GM12878 (cell line): ENCODE data around the gene VPS18. TPM values are rescaled to one million over a fixed set of nuclear protein-coding genes. Genes with fewer than 3 reads are reported as not detected.

ENCODE experiments used
- ATAC-seq: fragments of 200-7000 bp; cut with Tn5 transposase; 3 replicates; pipeline ENCODE4 v1.9.1; 2020; ENCODE audit warnings: mild to moderate bottlenecking, moderate library complexity
- Bru-seq: library from RNA; stranded (reverse); fragments of 400-500 nt; gene quantifications from one replicate; lab custom pipeline; 2021; lab: Mats Ljungman, UMichigan
- BruChase-seq, 2 experiments: library from RNA; stranded (reverse); fragments of 400-500 nt; gene quantifications; one replicate each; lab custom pipeline; 2021; lab: Mats Ljungman, UMichigan
- BruUV-seq: library from RNA; stranded (reverse); fragments of 400-500 nt; replicated peaks from 2 replicates; lab custom pipeline; 2021; lab: Mats Ljungman, UMichigan
- CTCF ChIA-PET: fragments of 300-600 bp; sonication (Branson Sonifier 250); formaldehyde crosslinking; extraction: SDS; loops from one replicate; lab custom pipeline; 2021; ENCODE audit warnings: inconsistent platforms; lab: Yijun Ruan, JAX
- POLR2A ChIA-PET: fragments of 350-600 bp; formaldehyde crosslinking; extraction: SDS; loops from one replicate; lab custom pipeline; 2021; ENCODE audit warnings: inconsistent platforms; lab: Charles Lee
- RAD21 ChIA-PET: fragments of 300-600 bp; sonication (Branson Sonifier 250); formaldehyde crosslinking; loops from one replicate; lab custom pipeline; 2023; ENCODE audit warnings: antibody characterized with exemption; ENCODE audit not compliant: unreplicated experiment; lab: Charles Lee
- SMC1A ChIA-PET: fragments of 300-600 bp; sonication (Branson Sonifier 250); formaldehyde crosslinking; loops from one replicate; lab custom pipeline; 2023; ENCODE audit not compliant: unreplicated experiment, uncharacterized antibody; lab: Charles Lee
- DNase-seq: peaks from one replicate; pipeline ENCODE4 v3.0.0-alpha.2; 2011; ENCODE audit warnings: low read depth, low spot score
- FAIRE-seq: peaks from 3 replicates; lab custom pipeline; 2011; peaks lifted over from hg19 to GRCh38; lab: Jason Lieb, UNC
- H2AFZ ChIP-seq: 2 replicates; pipeline ENCODE4 v1.6.0; 2011; ENCODE audit warnings: low read depth, low read length, control low read depth; ENCODE audit not compliant: control insufficient read depth
- H3K27ac ChIP-seq: 2 replicates; pipeline ENCODE4 v1.5.1; 2011; ENCODE audit warnings: control low read depth; ENCODE audit not compliant: control insufficient read depth, insufficient read depth
- H3K27me3 ChIP-seq, 2 experiments: replicated peaks in 1 of 2; 2 replicates each; pipeline versions ENCODE4 v1.6.0 to v1.6.1; 2011; ENCODE audit warnings: low read length in 1 of 2; ENCODE audit not compliant: control insufficient read depth in 2 of 2, insufficient read depth in 2 of 2
- H3K36me3 ChIP-seq, 2 experiments: 2 replicates each; pipeline ENCODE4 v1.5.1; 2011; ENCODE audit warnings: low read length in 1 of 2; ENCODE audit not compliant: control insufficient read depth in 2 of 2, insufficient read depth in 2 of 2
- H3K4me1 ChIP-seq: 2 replicates; pipeline ENCODE4 v1.6.1; 2011; ENCODE audit warnings: mild to moderate bottlenecking, low read length, moderate library complexity, mixed read lengths; ENCODE audit not compliant: control insufficient read depth, insufficient read depth
- H3K4me2 ChIP-seq: 2 replicates; pipeline ENCODE4 v1.6.0; 2011; ENCODE audit warnings: control low read depth; ENCODE audit not compliant: control insufficient read depth, insufficient read depth
- H3K4me3 ChIP-seq: fragments of 200-600 bp; sonication (generic); 2 replicates; pipeline ENCODE4 v1.5.1; 2016
- H3K79me2 ChIP-seq: 2 replicates; pipeline ENCODE4 v1.6.0; 2011; ENCODE audit warnings: low read length; ENCODE audit not compliant: control insufficient read depth, insufficient read depth
- H3K9ac ChIP-seq: 2 replicates; pipeline ENCODE4 v1.8.0; 2011; ENCODE audit warnings: low read length, control low read depth, mixed read lengths; ENCODE audit not compliant: control insufficient read depth, insufficient read depth
- H3K9me3 ChIP-seq: replicated peaks from 3 replicates; pipeline ENCODE4 v1.5.1; 2011; ENCODE audit warnings: mild to moderate bottlenecking, low read length; ENCODE audit not compliant: control insufficient read depth, insufficient read depth
- H4K20me1 ChIP-seq: 2 replicates; pipeline ENCODE4 v1.6.0; 2011; ENCODE audit not compliant: control insufficient read depth, insufficient read depth
- CBX3 ChIP-seq: fragments of 200-600 bp; sonication (generic); IDR thresholded peaks from 2 replicates; pipeline ENCODE4 v1.6.1; 2016; ENCODE audit warnings: low read depth, borderline replicate concordance
- MXI1 ChIP-seq: fragments of 150-350 bp; IDR thresholded peaks from 2 replicates; pipeline ENCODE4 v1.6.1; 2011; ENCODE audit warnings: low read depth, mild to moderate bottlenecking, inconsistent platforms, low read length, improper control_type of control experiment
- NFIC ChIP-seq: IDR thresholded peaks from 2 replicates; pipeline ENCODE4 v1.6.1; 2012; ENCODE audit warnings: low read depth, mild to moderate bottlenecking, inconsistent platforms, low read length, moderate library complexity
- WGBS: methylation state at CpG from one replicate; pipeline ENCODE4 v1.1.6; 2016; ENCODE audit warnings: low lambda C conversion rate; ENCODE audit not compliant: insufficient replicate concordance, insufficient coverage; ENCODE audit errors: missing lambda C conversion rate; 5-methylcytosine and 5-hydroxymethylcytosine counted together
- in situ Hi-C: fragments of 300-500 bp; cut with MboI; formaldehyde crosslinking; loops from 9 replicates; pipeline ENCODE4 v1.14.3; 2018; ENCODE audit warnings: mixed read lengths
- intact Hi-C: fragments of 100-400 bp; cut with micrococcal nuclease; formaldehyde crosslinking; loops from one replicate; pipeline ENCODE4 v1.14.2; 2022; ENCODE audit not compliant: unreplicated experiment
- long read RNA-seq, 2 experiments: library from polyadenylated mRNA; unstranded; transcript quantifications; one replicate each; pipeline ENCODE4 v2.0.0, GENCODE V29; 2019 to 2020
- polyA minus RNA-seq, 3 experiments: library from RNA; depleted of rRNA, polyadenylated mRNA; stranded (reverse); fragments of >200 nt; gene quantifications; 2 replicates each; pipeline ENCODE4 v1.2.3, GENCODE V29; 2011
- polyA plus RNA-seq, 11 experiments: library from polyadenylated mRNA; depleted of rRNA in 4 of 11; unstranded in 6 of 11; stranded (reverse) in 5 of 11; fragments of >200 nt; fragmentation: Nextera tagmentation in 4 of 11; fragmentation: Illumina TruSeq in 1 of 11; extraction: Ambion mirVana in 4 of 11; extraction: Trizol in 1 of 11; gene quantifications; 1 replicate in 1 of 11; 2 replicates in 10 of 11; pipeline versions ENCODE4 v1.2.1 to v1.2.3, GENCODE V29; 2011 to 2016; ENCODE audit warnings: inconsistent platforms in 2 of 11, missing spikeins in 2 of 11, low read depth in 1 of 11
- total RNA-seq, 4 experiments: library from RNA; depleted of rRNA in 3 of 4; stranded (reverse); fragments of >200 nt in 3 of 4; fragmentation: Illumina TruSeq in 1 of 4; extraction: Trizol in 1 of 4; gene quantifications; 2 replicates each; pipeline versions ENCODE4 v1.2.1 to v1.2.3, GENCODE V29; 2013 to 2021
- TF ChIP-seq, protein P1 (sequence below): fragments of 450-650 bp; IDR thresholded peaks from 2 replicates; pipeline ENCODE4 v1.6.1; 2017; ENCODE audit warnings: mild to moderate bottlenecking, low read depth, inconsistent platforms; ENCODE audit not compliant: poor library complexity, severe bottlenecking
- TF ChIP-seq, protein P2 (sequence below): fragments of 450-650 bp; IDR thresholded peaks from 2 replicates; pipeline ENCODE4 v1.6.1; 2017; ENCODE audit warnings: mild to moderate bottlenecking, moderate library complexity

The VPS18 gene, protein sequence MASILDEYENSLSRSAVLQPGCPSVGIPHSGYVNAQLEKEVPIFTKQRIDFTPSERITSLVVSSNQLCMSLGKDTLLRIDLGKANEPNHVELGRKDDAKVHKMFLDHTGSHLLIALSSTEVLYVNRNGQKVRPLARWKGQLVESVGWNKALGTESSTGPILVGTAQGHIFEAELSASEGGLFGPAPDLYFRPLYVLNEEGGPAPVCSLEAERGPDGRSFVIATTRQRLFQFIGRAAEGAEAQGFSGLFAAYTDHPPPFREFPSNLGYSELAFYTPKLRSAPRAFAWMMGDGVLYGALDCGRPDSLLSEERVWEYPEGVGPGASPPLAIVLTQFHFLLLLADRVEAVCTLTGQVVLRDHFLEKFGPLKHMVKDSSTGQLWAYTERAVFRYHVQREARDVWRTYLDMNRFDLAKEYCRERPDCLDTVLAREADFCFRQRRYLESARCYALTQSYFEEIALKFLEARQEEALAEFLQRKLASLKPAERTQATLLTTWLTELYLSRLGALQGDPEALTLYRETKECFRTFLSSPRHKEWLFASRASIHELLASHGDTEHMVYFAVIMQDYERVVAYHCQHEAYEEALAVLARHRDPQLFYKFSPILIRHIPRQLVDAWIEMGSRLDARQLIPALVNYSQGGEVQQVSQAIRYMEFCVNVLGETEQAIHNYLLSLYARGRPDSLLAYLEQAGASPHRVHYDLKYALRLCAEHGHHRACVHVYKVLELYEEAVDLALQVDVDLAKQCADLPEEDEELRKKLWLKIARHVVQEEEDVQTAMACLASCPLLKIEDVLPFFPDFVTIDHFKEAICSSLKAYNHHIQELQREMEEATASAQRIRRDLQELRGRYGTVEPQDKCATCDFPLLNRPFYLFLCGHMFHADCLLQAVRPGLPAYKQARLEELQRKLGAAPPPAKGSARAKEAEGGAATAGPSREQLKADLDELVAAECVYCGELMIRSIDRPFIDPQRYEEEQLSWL
- total RNA-seq (2013; cell fraction: nucleolus; rRNA removed), result 18.9 and 20.9 TPM in 2 replicates
- 18.3 and 18.5 TPM in 2 replicates for total RNA-seq (2014; rRNA removed)
- total RNA-seq (2014; rRNA removed; fragmentation: Illumina TruSeq; extraction: Trizol), result 9.0 and 10.0 TPM in 2 replicates
- total RNA-seq (2021), result 19.8 and 20.3 TPM in 2 replicates
- 5.9 TPM for polyA plus RNA-seq (2011; ENCODE audit: low read depth)
- polyA plus RNA-seq (2011; rRNA removed), result 4.3 and 9.7 TPM in 2 replicates
- 14.5 and 17.7 TPM in 2 replicates for polyA plus RNA-seq (2011; cell fraction: cytosol; rRNA removed)
- polyA plus RNA-seq (2011; cell fraction: nucleus; rRNA removed), result 18.8 and 21.0 TPM in 2 replicates
- polyA plus RNA-seq (2012), result 10.1 and 11.1 TPM in 2 replicates
- polyA plus RNA-seq (2014; fragmentation: Illumina TruSeq; extraction: Trizol), result 3.8 and 7.9 TPM in 2 replicates
- polyA plus RNA-seq (2014; fragmentation: Nextera tagmentation; extraction: Ambion mirVana), result 1 to 10 TPM in 1 of 2 experiments, under 1 TPM in 1; 0.71 to 1.7 TPM
- 11.3 and 12.7 TPM in 2 replicates for polyA plus RNA-seq (2014; rRNA removed)
- polyA plus RNA-seq (2016; fragmentation: Nextera tagmentation; extraction: Ambion mirVana), result 10 to 100 TPM; 16.0 to 20.4 TPM
- 30.4 and 40.0 TPM in 2 replicates for polyA minus RNA-seq (2011; rRNA and poly(A)+ RNA removed)
- 13.0 and 13.4 TPM in 2 replicates for polyA minus RNA-seq (2011; cell fraction: cytosol; rRNA and poly(A)+ RNA removed)
- polyA minus RNA-seq (2011; cell fraction: nucleus; rRNA and poly(A)+ RNA removed), result 8.7 and 17.9 TPM in 2 replicates
- percentile 74 among the genes with signal in this experiment for Bru-seq, nascent RNA
- BruChase-seq, experiment 1, labeled RNA remaining after a 6-hour chase, result percentile 57 among the genes with signal in this experiment
- percentile 74 among the genes with signal in this experiment for BruChase-seq, experiment 2, labeled RNA remaining after a 2-hour chase
- long read RNA-seq, experiment 1, transcript VPS18-201 (5 exons, 3,895 nt), result major isoform, 8 of 12 reads
- long read RNA-seq, experiment 1, partial matches to known transcripts, result 1 of 12 reads
- long read RNA-seq, experiment 1, other reads (novel, unspliced or antisense), result 3 of 12 reads
- long read RNA-seq, experiment 2, partial matches to known transcripts, result 1 of 2 reads
- long read RNA-seq, experiment 2, other reads (novel, unspliced or antisense), result 1 of 2 reads

DNA sequence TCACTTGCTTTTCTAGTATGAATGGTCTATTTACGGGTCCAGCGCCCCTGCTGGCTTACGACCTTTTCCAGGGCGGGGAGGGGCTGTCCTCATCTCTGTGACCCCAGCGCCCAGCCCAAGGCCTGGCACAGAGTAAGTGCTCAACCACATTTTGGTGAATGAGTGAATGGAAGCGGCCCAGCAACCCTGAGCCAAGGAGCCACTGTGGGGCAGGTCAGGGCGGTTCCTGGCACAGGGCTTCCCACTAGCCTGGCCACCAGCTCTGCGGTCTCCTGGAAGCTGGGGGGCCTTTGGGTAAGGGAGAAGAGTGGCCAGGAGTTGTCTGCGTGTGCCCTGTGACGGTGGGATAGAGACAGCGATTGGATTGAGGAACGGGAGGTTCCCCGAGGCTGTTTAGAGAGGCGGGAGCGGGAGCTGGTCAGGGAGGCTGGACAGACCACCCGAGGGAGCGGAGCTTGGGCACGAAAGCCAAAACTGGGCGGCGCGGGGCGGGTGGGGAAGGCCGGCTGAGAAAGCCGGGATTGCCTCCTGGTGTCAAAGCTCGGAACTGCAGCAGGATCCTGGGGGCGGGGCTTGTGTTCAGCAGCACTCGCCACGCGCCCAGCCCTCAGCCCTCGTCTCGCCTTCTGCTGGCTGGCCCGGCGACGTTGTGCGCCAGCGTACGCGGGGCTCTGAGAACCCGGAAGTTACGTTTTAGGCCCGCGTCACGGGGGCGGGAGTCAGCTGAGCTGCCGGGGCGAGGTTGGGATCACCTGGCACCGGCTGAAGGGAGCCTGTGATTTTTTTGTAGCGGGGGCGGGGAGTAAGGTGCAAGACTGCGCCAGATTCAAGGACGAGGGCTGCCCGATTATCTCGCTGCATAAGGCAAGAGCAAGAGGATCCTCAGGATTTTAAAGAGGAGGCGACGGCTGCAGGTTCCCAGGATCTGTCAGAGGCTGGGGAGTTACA, at the start of gene VPS18:
Gene VPS18, plus strand, starts transcription at position 718 of the 948 bp plus-strand sequence. CDS start 319 bp downstream, outside the sequence.
- in situ Hi-C loops (loop anchor here (5.0 kb wide), 1 partner anchor 37 kb away; no protein-coding TSS in a partner anchor), intact Hi-C loops (loop anchor here (1.0 to 5.0 kb wide), 5 partner anchors 21 to 215 kb away; partner anchors contain the start of gene RAD51)
- peak within 1 kb of the TSS; percentile 79 for H2AFZ ChIP-seq
- POLR2A ChIA-PET, result interaction anchor here (0.6 to 4.9 kb wide), 13 partner anchors 9 to 329 kb away, joined by 3 to 57 read pairs (median 4); partner anchors contain the start of genes CCDC32, DNAJC17, RHOV and ZFYVE19
- SMC1A ChIA-PET, result interaction anchor here (0.8 to 3.5 kb wide), 19 partner anchors 9 to 200 kb away, joined by 3 to 144 read pairs (median 4); partner anchors contain the start of genes RAD51 and RHOV
- CTCF ChIA-PET, result interaction anchor here (0.6 to 5.5 kb wide), 34 partner anchors 9 to 388 kb away, joined by 3 to 95 read pairs (median 4); partner anchors contain the start of genes PPP1R14D, RAD51, RHOV and SPINT1
- H4K20me1 ChIP-seq, result no peaks in the 10 kb centered on the region
- peaks cover 21% of the 10 kb centered on the region for H3K4me1 ChIP-seq
- no peaks in the 10 kb centered on the region for H3K27me3 ChIP-seq
- peak within 1 kb of the TSS; percentile 93 for H3K4me2 ChIP-seq
- RAD21 ChIA-PET, result interaction anchor here (0.6 to 3.4 kb wide), 25 partner anchors 9 to 664 kb away, joined by 3 to 48 read pairs (median 6); partner anchors contain the start of genes DNAJC17, GCHFR, RHOV and SPINT1
- H3K9ac ChIP-seq, result peak within 1 kb of the TSS; percentile 95
- H3K9me3 ChIP-seq, result no peaks in the 10 kb centered on the region
- FAIRE-seq, result peak; percentile 90
- ATAC-seq, result peak; percentile 94
- H3K4me3 ChIP-seq, result peak within 1 kb of the TSS; percentile 96
- BruUV-seq, result no TSS peak
- H3K36me3 ChIP-seq, result peaks cover 0 to 2% of the 10 kb centered on the region in 2 experiments; a peak in 2 of 4 replicates
- peak within 1 kb of the TSS; percentile 86 for H3K27ac ChIP-seq
- 3% methylated on average over 52 of the region's 55 CpGs for WGBS
- DNase-seq, result peak; percentile 84
- peaks cover 20% of the 10 kb centered on the region for H3K79me2 ChIP-seq
- TF ChIP-seq CBX3 (no peak), NFIC (no peak), MXI1 (peak; percentile 90)
- TF ChIP-seq, protein P1, sequence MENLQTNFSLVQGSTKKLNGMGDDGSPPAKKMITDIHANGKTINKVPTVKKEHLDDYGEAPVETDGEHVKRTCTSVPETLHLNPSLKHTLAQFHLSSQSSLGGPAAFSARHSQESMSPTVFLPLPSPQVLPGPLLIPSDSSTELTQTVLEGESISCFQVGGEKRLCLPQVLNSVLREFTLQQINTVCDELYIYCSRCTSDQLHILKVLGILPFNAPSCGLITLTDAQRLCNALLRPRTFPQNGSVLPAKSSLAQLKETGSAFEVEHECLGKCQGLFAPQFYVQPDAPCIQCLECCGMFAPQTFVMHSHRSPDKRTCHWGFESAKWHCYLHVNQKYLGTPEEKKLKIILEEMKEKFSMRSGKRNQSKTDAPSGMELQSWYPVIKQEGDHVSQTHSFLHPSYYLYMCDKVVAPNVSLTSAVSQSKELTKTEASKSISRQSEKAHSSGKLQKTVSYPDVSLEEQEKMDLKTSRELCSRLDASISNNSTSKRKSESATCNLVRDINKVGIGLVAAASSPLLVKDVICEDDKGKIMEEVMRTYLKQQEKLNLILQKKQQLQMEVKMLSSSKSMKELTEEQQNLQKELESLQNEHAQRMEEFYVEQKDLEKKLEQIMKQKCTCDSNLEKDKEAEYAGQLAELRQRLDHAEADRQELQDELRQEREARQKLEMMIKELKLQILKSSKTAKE, result no peak
- TF ChIP-seq, protein P2, sequence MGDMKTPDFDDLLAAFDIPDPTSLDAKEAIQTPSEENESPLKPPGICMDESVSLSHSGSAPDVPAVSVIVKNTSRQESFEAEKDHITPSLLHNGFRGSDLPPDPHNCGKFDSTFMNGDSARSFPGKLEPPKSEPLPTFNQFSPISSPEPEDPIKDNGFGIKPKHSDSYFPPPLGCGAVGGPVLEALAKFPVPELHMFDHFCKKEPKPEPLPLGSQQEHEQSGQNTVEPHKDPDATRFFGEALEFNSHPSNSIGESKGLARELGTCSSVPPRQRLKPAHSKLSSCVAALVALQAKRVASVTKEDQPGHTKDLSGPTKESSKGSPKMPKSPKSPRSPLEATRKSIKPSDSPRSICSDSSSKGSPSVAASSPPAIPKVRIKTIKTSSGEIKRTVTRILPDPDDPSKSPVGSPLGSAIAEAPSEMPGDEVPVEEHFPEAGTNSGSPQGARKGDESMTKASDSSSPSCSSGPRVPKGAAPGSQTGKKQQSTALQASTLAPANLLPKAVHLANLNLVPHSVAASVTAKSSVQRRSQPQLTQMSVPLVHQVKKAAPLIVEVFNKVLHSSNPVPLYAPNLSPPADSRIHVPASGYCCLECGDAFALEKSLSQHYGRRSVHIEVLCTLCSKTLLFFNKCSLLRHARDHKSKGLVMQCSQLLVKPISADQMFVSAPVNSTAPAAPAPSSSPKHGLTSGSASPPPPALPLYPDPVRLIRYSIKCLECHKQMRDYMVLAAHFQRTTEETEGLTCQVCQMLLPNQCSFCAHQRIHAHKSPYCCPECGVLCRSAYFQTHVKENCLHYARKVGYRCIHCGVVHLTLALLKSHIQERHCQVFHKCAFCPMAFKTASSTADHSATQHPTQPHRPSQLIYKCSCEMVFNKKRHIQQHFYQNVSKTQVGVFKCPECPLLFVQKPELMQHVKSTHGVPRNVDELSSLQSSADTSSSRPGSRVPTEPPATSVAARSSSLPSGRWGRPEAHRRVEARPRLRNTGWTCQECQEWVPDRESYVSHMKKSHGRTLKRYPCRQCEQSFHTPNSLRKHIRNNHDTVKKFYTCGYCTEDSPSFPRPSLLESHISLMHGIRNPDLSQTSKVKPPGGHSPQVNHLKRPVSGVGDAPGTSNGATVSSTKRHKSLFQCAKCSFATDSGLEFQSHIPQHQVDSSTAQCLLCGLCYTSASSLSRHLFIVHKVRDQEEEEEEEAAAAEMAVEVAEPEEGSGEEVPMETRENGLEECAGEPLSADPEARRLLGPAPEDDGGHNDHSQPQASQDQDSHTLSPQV, result no peak
